Immature natural killer cell (primary cell): ENCODE measurements around the gene CDC6. TPM values are rescaled to one million over a fixed set of nuclear protein-coding genes. Genes with fewer than 3 reads are reported as not detected.

Experiments
- DNase-seq, 3 donors: peaks; one replicate each; pipeline ENCODE4 v3.0.0; 2022; ENCODE audit warnings: mixed read lengths in 1 of 3
- H3K27ac Mint-ChIP-seq, 6 donors: one replicate each; pipeline ENCODE4 v1.8.0; 2020; ENCODE audit warnings: mixed read lengths in 6 of 6, mild to moderate bottlenecking in 5 of 6, inconsistent platforms in 4 of 6, moderate library complexity in 3 of 6
- H3K27me3 Mint-ChIP-seq, 3 donors: one replicate each; pipeline ENCODE4 v1.8.0; 2020 to 2021; ENCODE audit warnings: low read depth in 3 of 3, mild to moderate bottlenecking in 3 of 3, mixed read lengths in 3 of 3, moderate library complexity in 3 of 3, inconsistent platforms in 1 of 3
- H3K36me3 Mint-ChIP-seq, 3 donors: one replicate each; pipeline ENCODE4 v1.8.0; 2020; ENCODE audit warnings: mixed read lengths in 3 of 3, inconsistent platforms in 2 of 3, mild to moderate bottlenecking in 2 of 3
- H3K4me1 Mint-ChIP-seq, 2 donors: one replicate each; pipeline ENCODE4 v1.8.0; 2020; ENCODE audit warnings: inconsistent platforms in 2 of 2, mild to moderate bottlenecking in 2 of 2, mixed read lengths in 2 of 2, moderate library complexity in 1 of 2
- H3K4me3 Mint-ChIP-seq, 5 donors: one replicate each; pipeline ENCODE4 v1.8.0; 2020; ENCODE audit warnings: mild to moderate bottlenecking in 5 of 5, mixed read lengths in 5 of 5, inconsistent platforms in 3 of 5, moderate library complexity in 3 of 5
- H3K9me3 Mint-ChIP-seq, 6 donors: one replicate each; pipeline ENCODE4 v1.8.0; 2020; ENCODE audit warnings: mild to moderate bottlenecking in 6 of 6, mixed read lengths in 6 of 6, inconsistent platforms in 4 of 6, moderate library complexity in 3 of 6
- polyA plus RNA-seq, 3 donors: library from polyadenylated mRNA; unstranded; fragments of 300-500 nt; fragmentation: Illumina TruSeq; gene quantifications; one replicate each; pipeline ENCODE4 v1.2.3, GENCODE V29; 2021

Gene CDC6
- polyA plus RNA-seq, 3 donors from 2014 or later, result 0.81 to 1.8 (median 1.5) TPM

DNA sequence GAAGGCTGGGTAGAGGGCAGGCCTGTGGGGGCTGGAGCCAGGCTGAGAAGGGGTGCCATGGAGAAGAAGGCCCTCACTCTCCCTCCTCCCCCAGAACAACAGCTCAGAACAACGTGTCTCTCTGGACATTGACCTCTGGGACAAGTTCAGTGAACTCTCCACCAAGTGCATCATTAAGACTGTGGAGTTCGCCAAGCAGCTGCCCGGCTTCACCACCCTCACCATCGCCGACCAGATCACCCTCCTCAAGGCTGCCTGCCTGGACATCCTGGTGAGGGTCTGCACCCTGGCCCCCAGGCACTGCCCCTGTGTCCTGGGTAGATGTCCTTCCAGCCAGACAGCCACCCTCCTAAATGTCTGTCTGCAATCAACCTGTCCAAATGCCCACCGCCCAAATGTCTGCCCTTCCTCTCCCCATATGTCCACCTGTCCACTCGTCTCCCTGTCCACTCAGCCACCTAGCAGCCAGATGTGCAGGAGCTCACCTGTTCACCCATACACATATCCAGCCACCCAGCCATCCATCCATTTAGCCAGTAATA is 64.6 kb downstream of the CDC6 start:
- Mint-ChIP-seq H3K27me3 (peaks cover 0 to 5% (median 1%) of the 10 kb centered on the region in 3 donors), H3K9me3 (no peaks in the 10 kb centered on the region), H3K27ac (peak overlapping the region in 3 of 6 donors; percentile 9 to 73 (median 25)), H3K4me1 (peaks cover 28 to 44% of the 10 kb centered on the region in 2 donors), H3K4me3 (peak overlapping the region in 1 of 5 donors; percentile 26), H3K36me3 (peaks cover 0 to 18% (median 10%) of the 10 kb centered on the region in 3 donors)
- no peak for DNase-seq

DNA sequence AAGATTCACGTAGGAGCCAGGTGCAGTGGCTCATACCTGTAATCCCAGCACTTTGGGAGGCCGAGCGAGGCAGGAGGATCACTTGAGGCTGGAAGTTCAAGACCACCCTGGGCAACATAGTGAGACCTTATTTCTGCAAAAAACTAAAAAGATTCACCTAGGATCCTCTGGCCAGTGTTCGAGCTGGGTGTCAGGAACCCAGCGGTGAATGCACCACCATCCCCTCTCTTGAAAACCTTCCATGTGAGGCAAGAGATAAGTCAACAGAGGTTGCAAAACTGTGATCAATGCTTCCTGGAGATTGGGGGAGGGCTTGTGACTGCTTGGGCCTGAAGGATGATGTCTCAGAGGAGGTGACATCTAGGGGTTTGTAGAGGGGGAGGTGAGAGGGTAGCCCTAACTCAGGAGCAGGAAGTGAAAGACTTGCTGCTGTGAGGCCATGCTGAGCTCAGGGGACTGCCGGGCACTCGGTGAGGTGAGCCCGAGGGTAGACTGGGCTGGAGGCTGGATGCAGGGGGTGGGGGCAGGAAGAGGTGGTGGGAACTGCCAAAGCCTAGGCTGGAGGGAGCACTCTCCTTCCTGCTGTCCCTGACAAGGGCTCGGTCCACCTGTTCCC is 65.2 kb downstream of the CDC6 start:
- DNase-seq, result no peak
- no peak overlapping the region for H3K4me3 Mint-ChIP-seq
- H3K4me1 Mint-ChIP-seq, result peaks cover 23 to 38% of the 10 kb centered on the region in 2 donors
- H3K36me3 Mint-ChIP-seq, result peaks cover 0 to 18% (median 10%) of the 10 kb centered on the region in 3 donors
- H3K9me3 Mint-ChIP-seq, result no peaks in the 10 kb centered on the region
- H3K27ac Mint-ChIP-seq, result peak overlapping the region in 4 of 6 donors; percentile 9 to 73 (median 29)
- peaks cover 0 to 5% (median 1%) of the 10 kb centered on the region in 3 donors for H3K27me3 Mint-ChIP-seq

Other genes starting within 250 kb of the CDC6 start
- 10 to 100 TPM; 34.8 to 75.8 (median 53.2) TPM for gene MED24, start 233.5 kb upstream of the CDC6 start, polyA plus RNA-seq
- gene THRA, start 224.9 kb upstream of the CDC6 start, polyA plus RNA-seq, result 10 to 100 TPM in 1 of 3 donors, 1 to 10 TPM in 2; 5.0 to 15.0 (median 8.0) TPM
- gene NR1D1, start 187.3 kb upstream of the CDC6 start, polyA plus RNA-seq, result 1 to 10 TPM in 1 of 3 donors, under 1 TPM in 1, not detected in 1; 0.49 to 2.8 TPM
- gene MSL1, start 165.9 kb upstream of the CDC6 start, polyA plus RNA-seq, result 10 to 100 TPM in 2 of 3 donors, 1 to 10 TPM in 1; 5.6 to 16.2 (median 11.1) TPM
- gene CASC3, start 147.3 kb upstream of the CDC6 start, polyA plus RNA-seq, result 10 to 100 TPM; 24.5 to 53.5 (median 27.7) TPM
- gene RAPGEFL1, start 110.4 kb upstream of the CDC6 start, polyA plus RNA-seq, result not detected
- 10 to 100 TPM in 1 of 3 donors, 1 to 10 TPM in 2; 4.0 to 14.2 (median 5.2) TPM for gene WIPF2, start 68.6 kb upstream of the CDC6 start, polyA plus RNA-seq
- 10 to 100 TPM in 1 of 3 donors, 1 to 10 TPM in 2; 4.6 to 12.1 (median 4.6) TPM for gene RARA, start 21.3 kb downstream of the CDC6 start, polyA plus RNA-seq
- gene GJD3, start 76.9 kb downstream of the CDC6 start, polyA plus RNA-seq, result under 1 TPM in 2 of 3 donors, not detected in 1; 0.40 to 0.68 TPM
- 1 to 10 TPM in 2 of 3 donors, under 1 TPM in 1; 0.80 to 2.4 (median 2.2) TPM for gene TOP2A, start 130.0 kb downstream of the CDC6 start, polyA plus RNA-seq
- gene IGFBP4, start 155.6 kb downstream of the CDC6 start, polyA plus RNA-seq, result 10 to 100 TPM; 22.3 to 41.7 (median 36.2) TPM
- under 1 TPM in 1 of 3 donors, not detected in 2; 0.12 TPM for gene TNS4, start 213.7 kb downstream of the CDC6 start, polyA plus RNA-seq